ENCODE results near the gene FAT1.
A peak's percentile ranks its signal among the peaks of the same experiment; 100 is the strongest.

The FAT1 gene

GRCh38 chr4:186724864-186725468, 1.3 kb upstream of the FAT1 start:
- Mint-ChIP-seq H3K36me3 (ENCODE audit: low read depth) (no peaks in the 10 kb centered on the region), H3K27me3 (ENCODE audit: low read depth) (peaks cover 52% of the 10 kb centered on the region), H3K4me3 (peak overlapping the region; percentile 48), H3K4me1 (ENCODE audit: low read depth) (no peaks in the 10 kb centered on the region), H3K27ac (no peak overlapping the region), H3K9me3 (peaks cover 5% of the 10 kb centered on the region)
- no peak for DNase-seq (ENCODE audit: low spot score)

GRCh38 chr4:186724058-186724863, 605 bp upstream of the FAT1 start:
- no peaks in the 10 kb centered on the region for H3K4me1 Mint-ChIP-seq (ENCODE audit: low read depth)
- peaks cover 5% of the 10 kb centered on the region for H3K9me3 Mint-ChIP-seq
- peak overlapping the region; percentile 48 for H3K4me3 Mint-ChIP-seq
- no peak for DNase-seq (ENCODE audit: low spot score)
- no peak overlapping the region for H3K27ac Mint-ChIP-seq
- no peaks in the 10 kb centered on the region for H3K36me3 Mint-ChIP-seq (ENCODE audit: low read depth)
- H3K27me3 Mint-ChIP-seq (ENCODE audit: low read depth), result peaks cover 52% of the 10 kb centered on the region

GRCh38 chr4:186722796-186723291, 812 bp downstream of the FAT1 start:
- DNase-seq (ENCODE audit: low spot score), result no peak
- peak overlapping the region; percentile 59 for H3K4me3 Mint-ChIP-seq
- no peaks in the 10 kb centered on the region for H3K36me3 Mint-ChIP-seq (ENCODE audit: low read depth)
- peaks cover 46% of the 10 kb centered on the region for H3K27me3 Mint-ChIP-seq (ENCODE audit: low read depth)
- H3K9me3 Mint-ChIP-seq, result peaks cover 9% of the 10 kb centered on the region
- H3K27ac Mint-ChIP-seq, result no peak overlapping the region
- H3K4me1 Mint-ChIP-seq (ENCODE audit: low read depth), result no peaks in the 10 kb centered on the region

- DNase-seq (ENCODE audit: low spot score), result no peak
- Mint-ChIP-seq H3K27ac (no peak overlapping the region), H3K27me3 (ENCODE audit: low read depth) (peaks cover 23% of the 10 kb centered on the region), H3K4me1 (ENCODE audit: low read depth) (no peaks in the 10 kb centered on the region), H3K4me3 (no peak overlapping the region), H3K36me3 (ENCODE audit: low read depth) (no peaks in the 10 kb centered on the region), H3K9me3 (peaks cover 20% of the 10 kb centered on the region)
Observed at GRCh38 chr4:186719925-186720694, 3.5 kb downstream of the FAT1 start.

- no peak for DNase-seq (ENCODE audit: low spot score)
- H3K36me3 Mint-ChIP-seq (ENCODE audit: low read depth), result no peaks in the 10 kb centered on the region
- no peaks in the 10 kb centered on the region for H3K4me1 Mint-ChIP-seq (ENCODE audit: low read depth)
- H3K9me3 Mint-ChIP-seq, result peaks cover 20% of the 10 kb centered on the region
- H3K27me3 Mint-ChIP-seq (ENCODE audit: low read depth), result peaks cover 12% of the 10 kb centered on the region
- no peak overlapping the region for H3K4me3 Mint-ChIP-seq
- no peak overlapping the region for H3K27ac Mint-ChIP-seq
Observed at GRCh38 chr4:186717556-186717955, 6.1 kb downstream of the FAT1 start.

- DNase-seq (ENCODE audit: low spot score), result no peak
- Mint-ChIP-seq H3K4me1 (ENCODE audit: low read depth) (no peaks in the 10 kb centered on the region), H3K27ac (no peak overlapping the region), H3K9me3 (peaks cover 15% of the 10 kb centered on the region), H3K4me3 (no peak overlapping the region), H3K27me3 (ENCODE audit: low read depth) (no peaks in the 10 kb centered on the region), H3K36me3 (ENCODE audit: low read depth) (no peaks in the 10 kb centered on the region)
Observed at GRCh38 chr4:186715077-186715476, 8.6 kb downstream of the FAT1 start.

GRCh38 chr4:186714006-186714675, 9.5 kb downstream of the FAT1 start:
- DNase-seq (ENCODE audit: low spot score), result no peak
- no peaks in the 10 kb centered on the region for H3K36me3 Mint-ChIP-seq (ENCODE audit: low read depth)
- H3K27me3 Mint-ChIP-seq (ENCODE audit: low read depth), result no peaks in the 10 kb centered on the region
- no peaks in the 10 kb centered on the region for H3K4me1 Mint-ChIP-seq (ENCODE audit: low read depth)
- no peak overlapping the region for H3K4me3 Mint-ChIP-seq
- no peak overlapping the region for H3K27ac Mint-ChIP-seq
- peaks cover 15% of the 10 kb centered on the region for H3K9me3 Mint-ChIP-seq

GRCh38 chr4:186712690-186713089, 11.0 kb downstream of the FAT1 start:
- Mint-ChIP-seq H3K36me3 (ENCODE audit: low read depth) (no peaks in the 10 kb centered on the region), H3K4me3 (no peak overlapping the region), H3K4me1 (ENCODE audit: low read depth) (no peaks in the 10 kb centered on the region), H3K27ac (no peak overlapping the region), H3K27me3 (ENCODE audit: low read depth) (no peaks in the 10 kb centered on the region), H3K9me3 (peaks cover 9% of the 10 kb centered on the region)
- DNase-seq (ENCODE audit: low spot score), result no peak

- H3K9me3 Mint-ChIP-seq, result no peaks in the 10 kb centered on the region
- H3K36me3 Mint-ChIP-seq (ENCODE audit: low read depth), result no peaks in the 10 kb centered on the region
- H3K4me3 Mint-ChIP-seq, result no peak overlapping the region
- no peak for DNase-seq (ENCODE audit: low spot score)
- H3K4me1 Mint-ChIP-seq (ENCODE audit: low read depth), result no peaks in the 10 kb centered on the region
- H3K27me3 Mint-ChIP-seq (ENCODE audit: low read depth), result no peaks in the 10 kb centered on the region
- no peak overlapping the region for H3K27ac Mint-ChIP-seq
Observed at GRCh38 chr4:186710521-186711119, 13.0 kb downstream of the FAT1 start.

- no peaks in the 10 kb centered on the region for H3K36me3 Mint-ChIP-seq (ENCODE audit: low read depth)
- H3K4me3 Mint-ChIP-seq, result no peak overlapping the region
- no peak overlapping the region for H3K27ac Mint-ChIP-seq
- no peaks in the 10 kb centered on the region for H3K4me1 Mint-ChIP-seq (ENCODE audit: low read depth)
- DNase-seq (ENCODE audit: low spot score), result no peak
- H3K9me3 Mint-ChIP-seq, result no peaks in the 10 kb centered on the region
- H3K27me3 Mint-ChIP-seq (ENCODE audit: low read depth), result no peaks in the 10 kb centered on the region
Observed at GRCh38 chr4:186709517-186709916, 14.1 kb downstream of the FAT1 start.

GRCh38 chr4:186708554-186708953, 15.1 kb downstream of the FAT1 start:
- Mint-ChIP-seq H3K4me1 (ENCODE audit: low read depth) (no peaks in the 10 kb centered on the region), H3K27ac (no peak overlapping the region), H3K4me3 (no peak overlapping the region), H3K9me3 (no peaks in the 10 kb centered on the region), H3K27me3 (ENCODE audit: low read depth) (no peaks in the 10 kb centered on the region), H3K36me3 (ENCODE audit: low read depth) (no peaks in the 10 kb centered on the region)
- DNase-seq (ENCODE audit: low spot score), result no peak

GRCh38 chr4:186707996-186708395, 15.7 kb downstream of the FAT1 start:
- H3K4me3 Mint-ChIP-seq, result no peak overlapping the region
- no peaks in the 10 kb centered on the region for H3K36me3 Mint-ChIP-seq (ENCODE audit: low read depth)
- no peak for DNase-seq (ENCODE audit: low spot score)
- H3K4me1 Mint-ChIP-seq (ENCODE audit: low read depth), result no peaks in the 10 kb centered on the region
- H3K27ac Mint-ChIP-seq, result no peak overlapping the region
- no peaks in the 10 kb centered on the region for H3K9me3 Mint-ChIP-seq
- no peaks in the 10 kb centered on the region for H3K27me3 Mint-ChIP-seq (ENCODE audit: low read depth)

- Mint-ChIP-seq H3K27ac (no peak overlapping the region), H3K4me1 (ENCODE audit: low read depth) (no peaks in the 10 kb centered on the region), H3K9me3 (no peaks in the 10 kb centered on the region)
Observed at GRCh38 chr4:186707574-186707973, 16.1 kb downstream of the FAT1 start.

More at GRCh38 chr4:186707574-186707973, 16.1 kb downstream of the FAT1 start:
- Mint-ChIP-seq H3K4me3 (no peak overlapping the region), H3K27me3 (ENCODE audit: low read depth) (no peaks in the 10 kb centered on the region), H3K36me3 (ENCODE audit: low read depth) (no peaks in the 10 kb centered on the region)
- DNase-seq (ENCODE audit: low spot score), result no peak

Data from T-helper 2 cell treated with Interferon-gamma antibody and Interleukin-4, amounts not matched to agents 5 μg/mL and 100 μg/mL, for 36 hours (primary cell).